Activated CD4-positive, alpha-beta T cell treated with anti-CD3 and anti-CD28 coated beads, Interleukin-10, Interleukin-2, amounts not matched to agents 100 ng/mL and 50 ng/mL, durations not matched to agents 16 hours and 8 hours (primary cell): ENCODE data around the gene RPP21.

ENCODE experiments used
- DNase-seq: peaks from one replicate; pipeline ENCODE4 v3.0.0-alpha.2; 2020

Gene RPP21

DNA sequence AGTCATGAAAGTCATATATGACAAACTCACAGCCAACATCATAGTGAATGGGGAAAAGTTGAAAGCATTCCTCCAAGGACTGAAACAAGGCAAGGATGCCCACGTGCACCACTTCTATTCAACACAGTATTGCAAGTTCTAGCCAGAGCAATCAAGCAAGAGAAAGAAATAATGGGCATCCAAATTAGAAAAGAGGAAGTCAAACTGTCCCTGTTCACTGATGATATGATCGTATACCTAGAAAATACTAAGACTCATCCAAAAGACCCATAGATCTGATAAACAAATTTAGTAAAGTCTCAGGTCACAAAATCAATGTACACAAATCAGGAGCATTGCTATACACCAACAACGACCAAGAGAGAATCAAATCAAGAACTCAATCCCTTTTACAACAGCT, 41.2 kb downstream of the RPP21 start:
- DNase-seq: no peak

DNA sequence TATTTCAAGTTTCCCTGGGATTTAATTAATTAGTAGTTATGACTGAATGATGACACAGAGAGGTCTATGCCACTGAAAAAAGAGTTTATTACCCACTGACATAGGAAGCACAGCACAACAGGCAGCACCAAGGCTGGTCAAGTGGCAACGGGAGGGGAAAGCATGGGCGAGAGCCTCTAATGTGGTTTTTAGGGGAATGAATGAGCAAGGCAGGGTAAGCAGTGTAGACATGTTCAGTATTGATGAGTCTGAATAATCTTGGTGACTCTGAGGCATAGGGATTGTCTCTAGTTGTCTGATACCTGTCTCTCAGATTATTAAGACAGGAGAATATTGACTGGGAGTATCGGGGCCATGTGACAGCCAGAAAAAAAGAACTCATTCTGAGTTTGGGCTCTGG, 46.3 kb downstream of the RPP21 start:
- DNase-seq: no peak

DNA sequence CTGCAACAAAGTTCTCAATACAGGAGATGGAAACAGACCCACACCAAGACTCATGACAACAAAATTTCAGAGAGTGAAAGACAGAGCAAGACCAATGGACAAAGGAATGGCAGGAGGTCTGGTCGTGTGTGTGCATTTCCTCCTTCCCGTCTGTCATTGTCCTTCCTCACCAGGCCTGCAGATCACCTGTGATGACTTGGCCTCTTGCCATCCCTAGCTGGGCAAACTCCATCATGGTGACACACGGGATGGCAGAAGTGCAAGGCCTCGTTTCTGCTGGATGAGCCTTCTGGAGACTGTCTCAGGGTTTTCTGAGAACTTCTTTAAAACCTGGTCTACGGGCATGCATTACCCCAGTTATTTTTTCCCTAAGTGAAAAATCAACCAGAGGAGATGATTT, 49.2 kb downstream of the RPP21 start:
- DNase-seq: no peak
